ENCODE results near the gene YY1.
A peak's percentile ranks its signal among the peaks of the same experiment; 100 is the strongest.

Gene YY1

GRCh38 chr14:100192672-100193416, 46.1 kb upstream of the YY1 start:
- peaks cover 0 to 15% (median 9%) of the 10 kb centered on the region in 4 donors for H3K4me1 ChIP-seq
- H3K27ac ChIP-seq: peak overlapping the region; percentile 87 to 95
- no peaks in the 10 kb centered on the region for H3K27me3 ChIP-seq
- intact Hi-C loops (cut with DNase I; ENCODE audit: low total_unique reads): loop anchor here (5.0 to 10.0 kb wide), 2 partner anchors 88 to 211 kb away; no protein-coding TSS in a partner anchor
- peak; percentile 99 for DNase-seq
- no peaks in the 10 kb centered on the region for H3K9me3 ChIP-seq
- H3K36me3 ChIP-seq: no peaks in the 10 kb centered on the region
- H3K4me3 ChIP-seq: peak overlapping the region; percentile 51 to 57
- TF ChIP-seq CTCF (IDR thresholded peaks at IDR 0.05): peak; percentile 91 to 94

DNA sequence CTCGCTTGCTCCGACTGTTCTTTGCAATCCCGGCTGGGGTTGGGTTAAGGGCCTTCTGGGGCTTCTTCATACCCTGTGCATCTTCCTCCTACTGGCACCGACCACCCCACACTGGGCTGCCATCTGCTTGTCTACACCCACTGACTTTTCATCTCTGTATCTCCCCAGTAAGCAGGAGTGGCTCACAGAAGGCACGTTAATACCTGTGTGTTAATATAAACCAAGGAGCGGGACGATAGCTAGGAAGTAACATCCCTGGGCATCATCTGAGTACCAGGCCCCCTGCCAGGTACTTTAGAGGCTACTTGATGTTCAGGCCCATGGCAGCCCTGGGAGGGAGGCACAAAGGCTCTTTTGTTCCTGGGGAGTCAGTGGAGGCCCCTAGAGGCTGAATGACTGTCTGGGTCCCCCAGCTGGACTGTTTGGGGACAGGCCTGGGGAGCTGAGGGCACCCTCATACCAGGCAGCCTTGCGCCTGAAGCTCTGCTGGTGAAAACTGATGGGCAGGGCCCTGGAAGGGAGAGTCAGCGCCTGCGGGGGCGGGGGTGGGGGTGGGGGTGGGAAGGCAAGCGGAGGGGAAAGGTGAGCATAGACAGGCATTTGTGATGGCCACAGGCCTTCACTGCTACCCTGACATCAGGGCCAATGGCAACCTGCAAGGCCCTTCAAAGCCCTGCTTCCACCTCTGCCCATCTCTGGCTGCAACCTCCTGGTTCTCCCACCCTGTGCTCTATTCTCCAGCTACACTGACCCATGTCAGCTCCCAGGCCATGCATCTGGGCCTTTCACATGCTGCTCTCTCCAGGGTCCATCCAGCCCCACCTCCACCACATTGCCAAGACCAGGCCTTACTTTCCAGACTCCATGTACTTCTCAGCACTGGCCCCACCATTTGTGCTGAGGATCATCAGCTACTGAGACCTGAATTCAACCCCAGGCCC, 45.3 kb upstream of the YY1 start:
- DNase-seq: no peak
- Histone ChIP-seq H3K27me3 (no peaks in the 10 kb centered on the region), H3K4me3 (peak overlapping the region; percentile 51 to 57), H3K27ac (peak overlapping the region; percentile 87 to 95), H3K4me1 (peaks cover 0 to 15% (median 9%) of the 10 kb centered on the region in 4 donors), H3K9me3 (no peaks in the 10 kb centered on the region), H3K36me3 (no peaks in the 10 kb centered on the region)
- intact Hi-C loops (cut with DNase I; ENCODE audit: low total_unique reads): loop anchor here (5.0 to 10.0 kb wide), 2 partner anchors 89 to 211 kb away; no protein-coding TSS in a partner anchor
- TF ChIP-seq CTCF (IDR thresholded peaks at IDR 0.05): no peak

- intact Hi-C loops (cut with DNase I; ENCODE audit: low total_unique reads): loop anchor here (10.0 kb wide), 1 partner anchor 95 kb away; no protein-coding TSS in a partner anchor
- Histone ChIP-seq H3K36me3 (no peaks in the 10 kb centered on the region), H3K27me3 (no peaks in the 10 kb centered on the region), H3K27ac (no peak overlapping the region), H3K4me1 (peaks cover 0 to 3% (median 0%) of the 10 kb centered on the region in 4 donors), H3K4me3 (no peak overlapping the region), H3K9me3 (no peaks in the 10 kb centered on the region)
- no peak for DNase-seq
- no peak for TF ChIP-seq CTCF (IDR thresholded peaks at IDR 0.05)
Measured at GRCh38 chr14:100199240-100199860, 39.6 kb upstream of the YY1 start.

GRCh38 chr14:100200311-100200710, 38.6 kb upstream of the YY1 start:
- TF ChIP-seq CTCF (IDR thresholded peaks at IDR 0.05): no peak
- Histone ChIP-seq H3K27me3 (no peaks in the 10 kb centered on the region), H3K27ac (no peak overlapping the region), H3K4me3 (no peak overlapping the region), H3K4me1 (peaks cover 0 to 4% (median 0%) of the 10 kb centered on the region in 4 donors), H3K9me3 (no peaks in the 10 kb centered on the region), H3K36me3 (no peaks in the 10 kb centered on the region)
- intact Hi-C loops (cut with DNase I; ENCODE audit: low total_unique reads): no loop called here
- DNase-seq: no peak

DNA sequence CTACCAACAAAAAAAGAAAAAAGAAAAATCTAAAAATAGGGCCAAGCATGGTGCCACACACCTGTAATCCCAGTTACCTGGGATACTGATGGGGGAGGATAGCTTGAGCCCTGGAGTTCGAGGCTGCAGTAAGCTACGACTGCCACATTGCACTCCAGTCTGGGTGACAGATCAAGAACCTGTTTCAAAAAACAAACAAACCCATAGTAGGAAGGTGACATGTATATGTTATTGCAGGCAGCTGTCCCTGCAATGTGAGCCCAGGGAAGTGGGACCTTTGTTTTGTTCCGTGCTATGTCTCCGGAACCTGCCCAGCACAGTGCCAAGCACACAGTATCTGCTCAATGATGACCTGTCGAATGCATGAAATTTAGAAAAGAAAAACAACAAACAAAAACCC, 37.2 kb upstream of the YY1 start:
- DNase-seq: no peak
- Histone ChIP-seq H3K4me3 (no peak overlapping the region), H3K4me1 (peaks cover 0 to 4% (median 0%) of the 10 kb centered on the region in 4 donors), H3K27ac (no peak overlapping the region), H3K36me3 (no peaks in the 10 kb centered on the region), H3K9me3 (no peaks in the 10 kb centered on the region), H3K27me3 (no peaks in the 10 kb centered on the region)
- TF ChIP-seq CTCF (IDR thresholded peaks at IDR 0.05): no peak
- intact Hi-C loops (cut with DNase I; ENCODE audit: low total_unique reads): no loop called here
